Neutrophil (primary cell): ENCODE results near the gene TMEM59L.

Source experiments
- H3K27ac ChIP-seq: fragments of 200-600 bp; sonication (generic); 2 replicates; pipeline ENCODE4 v1.5.1; 2016; ENCODE audit warnings: mild to moderate bottlenecking, moderate library complexity
- H3K27me3 ChIP-seq: fragments of 200-600 bp; sonication (generic); 2 replicates; pipeline ENCODE4 v1.6.0; 2016; ENCODE audit warnings: mild to moderate bottlenecking
- H3K36me3 ChIP-seq: fragments of 200-600 bp; sonication (generic); 2 replicates; pipeline ENCODE4 v1.5.1; 2017
- H3K4me1 ChIP-seq, 2 experiments: fragments of 200-600 bp in 1 of 2; sonication (generic) in 1 of 2; 1 replicate in 1 of 2; 2 replicates in 1 of 2; pipeline versions ENCODE4 v1.5.1 to v1.6.1; 2013 to 2016; ENCODE audit warnings: low read depth in 1 of 2, low read length in 1 of 2, mild to moderate bottlenecking in 1 of 2, moderate library complexity in 1 of 2; ENCODE audit not compliant: control insufficient read depth in 1 of 2, insufficient read depth in 1 of 2
- H3K4me3 ChIP-seq, 2 experiments: fragments of 200-600 bp in 1 of 2; sonication (generic) in 1 of 2; 1 replicate in 1 of 2; 2 replicates in 1 of 2; pipeline ENCODE4 v1.5.1; 2013 to 2016; ENCODE audit warnings: low read depth in 1 of 2, low read length in 1 of 2, mild to moderate bottlenecking in 1 of 2, moderate library complexity in 1 of 2
- H3K9me3 ChIP-seq: fragments of 200-600 bp; sonication (generic); 2 replicates; pipeline ENCODE4 v1.5.1; 2016
- TF ChIP-seq, protein P1 (sequence below): fragments of 200-600 bp; sonication (generic); IDR thresholded peaks from 2 replicates; pipeline ENCODE4 v1.5.1; 2016; ENCODE audit warnings: antibody characterized with exemption

The TMEM59L gene

DNA sequence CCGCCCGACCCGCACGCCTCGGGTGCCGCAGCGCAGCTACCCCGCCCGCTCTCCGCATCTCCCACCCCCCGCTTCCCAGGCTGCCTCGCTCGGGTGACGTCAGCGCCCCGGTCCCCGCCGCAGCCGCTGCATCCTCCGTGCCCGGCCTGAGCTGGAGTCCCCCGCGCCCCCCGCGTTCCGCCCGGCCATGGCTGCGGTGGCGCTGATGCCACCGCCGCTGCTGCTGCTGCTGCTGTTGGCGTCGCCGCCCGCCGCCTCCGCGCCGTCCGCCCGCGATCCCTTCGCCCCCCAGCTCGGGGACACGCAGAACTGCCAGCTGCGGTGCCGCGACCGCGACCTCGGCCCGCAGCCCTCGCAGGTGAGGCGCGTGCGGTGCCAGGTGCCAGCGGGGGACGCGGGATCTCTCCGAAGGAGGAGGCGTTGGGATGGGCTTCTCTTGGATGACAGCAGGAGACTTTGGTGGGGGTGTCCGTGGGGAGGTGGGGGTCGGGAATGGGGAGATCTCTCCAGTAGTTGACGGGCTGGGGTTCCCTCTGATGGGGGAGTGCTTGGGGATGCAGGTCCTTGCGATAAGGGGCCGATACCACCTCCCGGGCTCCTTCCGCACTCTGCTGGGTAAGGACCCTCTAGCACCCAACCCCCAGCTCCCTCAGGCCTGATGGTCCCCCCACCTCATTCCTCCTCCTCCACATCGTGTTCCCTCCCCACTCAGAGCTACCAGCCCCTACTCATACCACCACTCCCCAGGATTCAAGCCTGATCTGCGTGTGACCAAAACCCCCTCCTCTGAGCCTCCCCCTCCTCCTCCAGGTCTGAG, at the start of gene TMEM59L:
TMEM59L (plus strand) TSS at position 99 of the 817 bp plus-strand sequence; CDS start at position 188, 89 bp downstream.
- peaks cover 0 to 6% of the 10 kb centered on the region in 2 experiments for H3K4me1 ChIP-seq
- TF ChIP-seq, protein P1, sequence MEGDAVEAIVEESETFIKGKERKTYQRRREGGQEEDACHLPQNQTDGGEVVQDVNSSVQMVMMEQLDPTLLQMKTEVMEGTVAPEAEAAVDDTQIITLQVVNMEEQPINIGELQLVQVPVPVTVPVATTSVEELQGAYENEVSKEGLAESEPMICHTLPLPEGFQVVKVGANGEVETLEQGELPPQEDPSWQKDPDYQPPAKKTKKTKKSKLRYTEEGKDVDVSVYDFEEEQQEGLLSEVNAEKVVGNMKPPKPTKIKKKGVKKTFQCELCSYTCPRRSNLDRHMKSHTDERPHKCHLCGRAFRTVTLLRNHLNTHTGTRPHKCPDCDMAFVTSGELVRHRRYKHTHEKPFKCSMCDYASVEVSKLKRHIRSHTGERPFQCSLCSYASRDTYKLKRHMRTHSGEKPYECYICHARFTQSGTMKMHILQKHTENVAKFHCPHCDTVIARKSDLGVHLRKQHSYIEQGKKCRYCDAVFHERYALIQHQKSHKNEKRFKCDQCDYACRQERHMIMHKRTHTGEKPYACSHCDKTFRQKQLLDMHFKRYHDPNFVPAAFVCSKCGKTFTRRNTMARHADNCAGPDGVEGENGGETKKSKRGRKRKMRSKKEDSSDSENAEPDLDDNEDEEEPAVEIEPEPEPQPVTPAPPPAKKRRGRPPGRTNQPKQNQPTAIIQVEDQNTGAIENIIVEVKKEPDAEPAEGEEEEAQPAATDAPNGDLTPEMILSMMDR, result no peak
- no peak within 1 kb of the TSS for H3K27ac ChIP-seq
- H3K27me3 ChIP-seq, result peaks cover 100% of the 10 kb centered on the region
- no peak within 1 kb of the TSS for H3K4me3 ChIP-seq
- no peaks in the 10 kb centered on the region for H3K9me3 ChIP-seq
- H3K36me3 ChIP-seq, result no peaks in the 10 kb centered on the region

GRCh38 chr19:18566953-18567352, 45.7 kb upstream of the TMEM59L start:
- H3K9me3 ChIP-seq, result no peaks in the 10 kb centered on the region
- no peak overlapping the region for H3K4me3 ChIP-seq
- no peak overlapping the region for H3K27ac ChIP-seq
- no peaks in the 10 kb centered on the region for H3K27me3 ChIP-seq
- TF ChIP-seq, protein P1, result no peak
- H3K4me1 ChIP-seq, result peaks cover 8 to 11% of the 10 kb centered on the region in 2 experiments
- peaks cover 77% of the 10 kb centered on the region for H3K36me3 ChIP-seq

- H3K27me3 ChIP-seq, result no peaks in the 10 kb centered on the region
- H3K4me3 ChIP-seq, result no peak overlapping the region
- peaks cover 22 to 25% of the 10 kb centered on the region in 2 experiments for H3K4me1 ChIP-seq
- H3K36me3 ChIP-seq, result peaks cover 69% of the 10 kb centered on the region
- TF ChIP-seq, protein P1, result no peak
- no peak overlapping the region for H3K27ac ChIP-seq
- H3K9me3 ChIP-seq, result no peaks in the 10 kb centered on the region
Measured at GRCh38 chr19:18568367-18568766, 44.3 kb upstream of the TMEM59L start.

DNA sequence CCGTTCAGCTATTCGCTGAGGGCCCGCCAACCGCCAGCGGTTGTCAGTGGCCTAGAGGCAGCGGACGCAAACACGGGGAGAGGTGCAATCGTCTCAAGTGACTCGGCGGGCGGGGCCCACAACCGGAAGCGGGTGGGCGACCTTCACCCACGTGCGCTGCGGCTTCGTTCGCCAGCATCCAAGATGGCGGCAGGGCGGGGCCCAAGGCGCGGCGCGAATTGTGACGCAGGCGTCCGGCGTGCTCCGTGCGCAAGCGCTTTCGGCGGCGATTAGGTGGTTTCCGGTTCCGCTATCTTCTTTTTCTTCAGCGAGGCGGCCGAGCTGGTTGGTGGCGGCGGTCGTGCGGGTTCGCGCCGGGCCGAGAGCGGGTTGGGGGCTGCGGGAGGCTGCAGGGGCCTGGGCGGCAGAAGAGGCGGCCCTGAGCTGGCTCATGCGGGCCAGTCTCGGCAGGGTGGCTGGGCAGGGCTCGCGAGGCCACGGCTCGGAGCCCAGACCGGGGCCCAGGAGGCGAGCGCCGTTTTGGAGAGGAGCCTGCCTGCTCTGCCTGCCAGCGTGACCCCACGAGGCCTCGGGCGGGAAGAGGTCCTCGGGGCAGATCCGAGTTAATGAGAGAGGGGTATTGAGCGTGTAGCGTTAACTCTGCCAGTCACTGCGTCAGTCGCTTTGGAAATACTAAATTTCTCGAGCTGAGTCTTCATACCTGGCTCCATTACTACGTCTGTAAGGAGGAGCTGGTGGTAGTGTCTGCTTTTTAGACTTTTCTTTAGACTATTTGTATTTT, 40.9 kb upstream of the TMEM59L start, which contains the start of gene UBA52:
UBA52 (plus strand) TSS at position 294 of the 781 bp plus-strand sequence. CDS start 1,444 bp downstream, outside the sequence.
- Histone ChIP-seq H3K4me3 (peak within 1 kb of the TSS; percentile 83 to 93), H3K36me3 (peaks cover 67% of the 10 kb centered on the region)
- TF ChIP-seq, protein P1, result peak; percentile 33

GRCh38 chr19:18574691-18575291, 37.9 kb upstream of the TMEM59L start:
- H3K4me1 ChIP-seq, result peaks cover 23 to 27% of the 10 kb centered on the region in 2 experiments
- no peaks in the 10 kb centered on the region for H3K9me3 ChIP-seq
- H3K27me3 ChIP-seq, result no peaks in the 10 kb centered on the region
- H3K4me3 ChIP-seq, result no peak overlapping the region
- TF ChIP-seq, protein P1, result no peak
- peaks cover 54% of the 10 kb centered on the region for H3K36me3 ChIP-seq
- no peak overlapping the region for H3K27ac ChIP-seq

More for the DNA sequence above, 40.9 kb upstream of the TMEM59L start, which contains the start of gene UBA52:
- no peaks in the 10 kb centered on the region for H3K9me3 ChIP-seq
- no peaks in the 10 kb centered on the region for H3K27me3 ChIP-seq
- H3K4me1 ChIP-seq, result peaks cover 23 to 27% of the 10 kb centered on the region in 2 experiments
- H3K27ac ChIP-seq, result peak within 1 kb of the TSS; percentile 94
